ENCODE data around the gene PCDHB11.
A peak's percentile ranks its signal among the peaks of the same experiment; 100 is the strongest.
"Not testable (repeated sequence)": the region's sequence is repeated elsewhere in the genome, so short reads cannot be mapped to it uniquely, and the experiment has no call there.

Gene PCDHB11

DNA sequence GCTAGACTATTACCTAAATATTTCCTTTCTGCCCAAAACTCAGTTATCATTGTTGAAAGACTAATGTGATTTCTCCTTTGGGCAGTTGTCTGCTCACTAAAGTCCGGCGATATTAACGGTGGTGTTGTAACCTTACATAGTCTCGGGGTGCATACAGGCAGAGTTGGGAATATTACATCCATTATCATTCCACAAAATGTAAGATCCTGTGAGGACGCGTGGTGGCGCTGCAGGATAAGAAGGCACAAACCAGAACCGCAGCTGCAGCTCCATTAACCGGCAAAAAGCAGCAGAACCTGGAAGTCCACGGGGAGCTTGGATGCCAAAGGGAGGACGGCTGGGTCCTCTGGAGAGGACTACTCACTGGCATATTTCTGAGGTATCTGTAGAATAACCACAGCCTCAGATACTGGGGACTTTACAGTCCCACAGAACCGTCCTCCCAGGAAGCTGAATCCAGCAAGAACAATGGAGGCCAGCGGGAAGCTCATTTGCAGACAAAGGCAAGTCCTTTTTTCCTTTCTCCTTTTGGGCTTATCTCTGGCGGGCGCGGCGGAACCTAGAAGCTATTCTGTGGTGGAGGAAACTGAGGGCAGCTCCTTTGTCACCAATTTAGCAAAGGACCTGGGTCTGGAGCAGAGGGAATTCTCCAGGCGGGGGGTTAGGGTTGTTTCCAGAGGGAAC lies 14.4 kb downstream of the PCDHB11 start, which contains the start of gene PCDHB13:
Gene PCDHB13, plus strand, starts transcription at position 264 of the 684 bp plus-strand sequence. Its CDS starts 205 bp downstream, at position 469.
- peak; percentile 17 for DNase-seq (ENCODE audit: low read depth)
- not testable (repeated sequence) for H3K4me3 ChIP-seq (ENCODE audit: low read length)
- TF ChIP-seq, protein P1, sequence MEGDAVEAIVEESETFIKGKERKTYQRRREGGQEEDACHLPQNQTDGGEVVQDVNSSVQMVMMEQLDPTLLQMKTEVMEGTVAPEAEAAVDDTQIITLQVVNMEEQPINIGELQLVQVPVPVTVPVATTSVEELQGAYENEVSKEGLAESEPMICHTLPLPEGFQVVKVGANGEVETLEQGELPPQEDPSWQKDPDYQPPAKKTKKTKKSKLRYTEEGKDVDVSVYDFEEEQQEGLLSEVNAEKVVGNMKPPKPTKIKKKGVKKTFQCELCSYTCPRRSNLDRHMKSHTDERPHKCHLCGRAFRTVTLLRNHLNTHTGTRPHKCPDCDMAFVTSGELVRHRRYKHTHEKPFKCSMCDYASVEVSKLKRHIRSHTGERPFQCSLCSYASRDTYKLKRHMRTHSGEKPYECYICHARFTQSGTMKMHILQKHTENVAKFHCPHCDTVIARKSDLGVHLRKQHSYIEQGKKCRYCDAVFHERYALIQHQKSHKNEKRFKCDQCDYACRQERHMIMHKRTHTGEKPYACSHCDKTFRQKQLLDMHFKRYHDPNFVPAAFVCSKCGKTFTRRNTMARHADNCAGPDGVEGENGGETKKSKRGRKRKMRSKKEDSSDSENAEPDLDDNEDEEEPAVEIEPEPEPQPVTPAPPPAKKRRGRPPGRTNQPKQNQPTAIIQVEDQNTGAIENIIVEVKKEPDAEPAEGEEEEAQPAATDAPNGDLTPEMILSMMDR (IDR thresholded peaks at IDR 0.05; ENCODE audit: insufficient read depth, low read depth, low read length, missing control alignments): peak; percentile 19

DNA sequence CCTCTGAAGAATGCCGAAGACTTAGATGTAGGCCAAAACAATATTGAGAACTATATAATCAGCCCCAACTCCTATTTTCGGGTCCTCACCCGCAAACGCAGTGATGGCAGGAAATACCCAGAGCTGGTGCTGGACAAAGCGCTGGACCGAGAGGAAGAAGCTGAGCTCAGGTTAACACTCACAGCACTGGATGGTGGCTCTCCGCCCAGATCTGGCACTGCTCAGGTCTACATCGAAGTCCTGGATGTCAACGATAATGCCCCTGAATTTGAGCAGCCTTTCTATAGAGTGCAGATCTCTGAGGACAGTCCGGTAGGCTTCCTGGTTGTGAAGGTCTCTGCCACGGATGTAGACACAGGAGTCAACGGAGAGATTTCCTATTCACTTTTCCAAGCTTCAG lies 15.2 kb downstream of the PCDHB11 start:
- not testable (repeated sequence) for H3K4me3 ChIP-seq (ENCODE audit: low read length); DNase-seq (ENCODE audit: low read depth)

DNA sequence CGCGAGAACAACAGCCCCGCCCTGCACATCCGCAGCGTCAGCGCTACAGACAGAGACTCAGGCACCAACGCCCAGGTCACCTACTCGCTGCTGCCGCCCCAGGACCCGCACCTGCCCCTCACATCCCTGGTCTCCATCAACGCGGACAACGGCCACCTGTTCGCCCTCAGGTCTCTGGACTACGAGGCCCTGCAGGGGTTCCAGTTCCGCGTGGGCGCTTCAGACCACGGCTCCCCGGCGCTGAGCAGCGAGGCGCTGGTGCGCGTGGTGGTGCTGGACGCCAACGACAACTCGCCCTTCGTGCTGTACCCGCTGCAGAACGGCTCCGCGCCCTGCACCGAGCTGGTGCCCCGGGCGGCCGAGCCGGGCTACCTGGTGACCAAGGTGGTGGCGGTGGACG lies 16.1 kb downstream of the PCDHB11 start:
- DNase-seq (ENCODE audit: low read depth); H3K4me3 ChIP-seq (ENCODE audit: low read length): not testable (repeated sequence)

DNA sequence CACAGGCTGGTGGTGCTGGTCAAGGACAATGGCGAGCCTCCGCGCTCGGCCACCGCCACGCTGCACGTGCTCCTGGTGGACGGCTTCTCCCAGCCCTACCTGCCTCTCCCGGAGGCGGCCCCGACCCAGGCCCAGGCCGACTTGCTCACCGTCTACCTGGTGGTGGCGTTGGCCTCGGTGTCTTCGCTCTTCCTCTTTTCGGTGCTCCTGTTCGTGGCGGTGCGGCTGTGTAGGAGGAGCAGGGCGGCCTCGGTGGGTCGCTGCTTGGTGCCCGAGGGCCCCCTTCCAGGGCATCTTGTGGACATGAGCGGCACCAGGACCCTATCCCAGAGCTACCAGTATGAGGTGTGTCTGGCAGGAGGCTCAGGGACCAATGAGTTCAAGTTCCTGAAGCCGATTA lies 16.6 kb downstream of the PCDHB11 start:
- H3K4me3 ChIP-seq (ENCODE audit: low read length); DNase-seq (ENCODE audit: low read depth): not testable (repeated sequence)

DNA sequence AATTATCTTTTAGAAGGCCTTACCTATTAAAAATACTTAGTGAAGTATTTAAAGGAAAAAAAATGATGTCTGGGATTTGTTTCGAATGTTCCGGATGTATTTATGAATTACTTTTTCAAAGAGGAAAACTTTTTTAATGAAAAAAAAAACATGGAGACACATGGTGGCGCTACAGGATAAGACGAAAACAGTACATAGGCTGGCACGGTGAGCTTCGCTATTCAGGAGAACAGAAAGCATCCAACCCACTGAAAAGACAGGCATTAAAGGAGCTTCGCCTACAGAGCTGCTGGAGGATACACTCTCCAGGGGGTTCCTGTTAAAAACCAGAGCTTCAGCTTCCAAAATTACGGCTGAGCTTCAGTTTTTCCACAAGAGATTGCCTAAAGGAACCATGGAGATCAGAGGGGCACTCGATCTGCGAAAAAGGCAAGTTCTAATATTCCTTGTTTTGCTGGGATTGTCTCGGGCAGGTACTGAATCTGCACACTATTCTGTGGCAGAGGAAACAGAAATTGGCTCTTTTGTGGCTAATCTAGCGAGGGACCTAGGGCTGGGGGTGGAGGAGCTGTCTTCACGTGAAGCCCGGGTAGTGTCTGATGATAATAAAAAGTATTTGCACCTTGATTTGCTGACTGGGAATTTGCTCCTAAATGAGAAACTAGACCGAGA lies 23.8 kb downstream of the PCDHB11 start, which contains the start of gene PCDHB14:
Gene PCDHB14, plus strand, starts transcription at position 232 of the 672 bp plus-strand sequence. Its CDS starts 163 bp downstream, at position 395.
- peak; percentile 25 for DNase-seq (ENCODE audit: low read depth)
- TF ChIP-seq, protein P1 (IDR thresholded peaks at IDR 0.05; ENCODE audit: insufficient read depth, low read depth, low read length, missing control alignments): no peak
- peak within 1 kb of the TSS; percentile 17 for H3K4me3 ChIP-seq (ENCODE audit: low read length)

DNA sequence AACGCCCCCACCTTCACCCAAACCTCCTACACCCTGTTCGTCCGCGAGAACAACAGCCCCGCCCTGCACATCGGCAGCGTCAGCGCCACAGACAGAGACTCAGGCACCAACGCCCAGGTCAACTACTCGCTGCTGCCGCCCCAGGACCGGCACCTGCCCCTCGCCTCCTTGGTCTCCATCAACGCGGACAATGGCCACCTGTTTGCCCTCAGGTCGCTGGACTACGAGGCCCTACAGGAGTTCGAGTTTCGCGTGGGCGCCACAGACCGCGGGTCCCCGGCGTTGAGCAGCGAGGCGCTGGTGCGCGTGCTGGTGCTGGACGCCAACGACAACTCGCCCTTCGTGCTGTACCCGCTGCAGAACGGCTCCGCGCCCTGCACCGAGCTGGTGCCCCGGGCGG lies 25.4 kb downstream of the PCDHB11 start:
- not testable (repeated sequence) for DNase-seq (ENCODE audit: low read depth); H3K4me3 ChIP-seq (ENCODE audit: low read length)

DNA sequence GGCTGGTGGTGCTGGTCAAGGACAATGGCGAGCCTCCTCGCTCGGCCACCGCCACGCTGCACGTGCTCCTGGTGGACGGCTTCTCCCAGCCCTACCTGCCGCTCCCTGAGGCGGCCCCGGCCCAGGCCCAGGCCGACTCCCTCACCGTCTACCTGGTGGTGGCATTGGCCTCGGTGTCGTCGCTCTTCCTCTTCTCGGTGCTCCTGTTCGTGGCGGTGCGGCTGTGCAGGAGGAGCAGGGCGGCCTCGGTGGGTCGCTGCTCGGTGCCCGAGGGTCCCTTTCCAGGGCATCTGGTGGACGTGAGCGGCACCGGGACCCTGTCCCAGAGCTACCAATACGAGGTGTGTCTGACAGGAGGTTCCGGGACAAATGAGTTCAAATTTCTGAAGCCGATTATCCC lies 26.0 kb downstream of the PCDHB11 start:
- H3K4me3 ChIP-seq (ENCODE audit: low read length); DNase-seq (ENCODE audit: low read depth): not testable (repeated sequence)

DNA sequence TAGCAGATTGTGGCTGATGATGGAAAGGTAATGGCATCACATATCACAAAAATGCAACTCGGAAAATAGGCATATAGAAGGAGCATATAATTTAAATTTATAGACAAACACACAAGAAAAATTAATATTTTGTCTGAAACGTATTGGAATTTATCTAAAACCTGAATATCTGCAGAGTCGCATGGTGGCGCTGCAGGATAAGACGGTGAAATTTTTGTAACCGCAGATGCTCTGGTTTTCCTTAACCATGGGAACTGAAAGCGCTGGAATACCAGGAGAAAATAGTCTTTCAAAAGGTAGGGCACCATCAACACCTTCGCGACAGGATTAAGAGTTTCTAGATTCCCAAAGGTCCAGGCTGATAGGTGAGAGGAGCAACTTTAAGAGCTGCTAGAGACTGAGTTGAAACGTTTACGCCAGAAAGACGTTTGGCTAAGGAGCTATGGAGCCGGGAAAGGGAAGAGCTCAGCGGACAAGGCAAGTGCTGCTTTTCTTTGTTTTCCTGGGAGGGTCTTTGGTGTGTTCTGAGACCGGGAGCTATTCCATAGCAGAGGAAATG lies 34.8 kb downstream of the PCDHB11 start:
- TF ChIP-seq, protein P1 (IDR thresholded peaks at IDR 0.05; ENCODE audit: insufficient read depth, low read depth, low read length, missing control alignments): peak; percentile 3
- DNase-seq (ENCODE audit: low read depth): peak; percentile 2
- no peak overlapping the region for H3K4me3 ChIP-seq (ENCODE audit: low read length)

DNA sequence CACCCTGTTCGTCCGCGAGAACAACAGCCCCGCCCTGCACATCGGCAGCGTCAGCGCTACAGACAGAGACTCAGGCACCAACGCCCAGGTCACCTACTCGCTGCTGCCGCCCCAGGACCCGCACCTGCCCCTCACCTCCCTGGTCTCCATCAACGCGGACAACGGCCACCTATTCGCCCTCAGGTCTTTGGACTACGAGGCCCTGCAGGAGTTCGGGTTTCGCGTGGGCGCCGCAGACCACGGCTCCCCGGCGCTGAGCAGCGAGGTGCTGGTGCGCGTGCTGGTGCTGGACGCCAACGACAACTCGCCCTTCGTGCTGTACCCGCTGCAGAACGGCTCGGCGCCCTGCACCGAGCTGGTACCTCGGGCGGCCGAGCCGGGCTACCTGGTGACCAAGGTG lies 36.5 kb downstream of the PCDHB11 start:
- H3K4me3 ChIP-seq (ENCODE audit: low read length); DNase-seq (ENCODE audit: low read depth): not testable (repeated sequence)

DNA sequence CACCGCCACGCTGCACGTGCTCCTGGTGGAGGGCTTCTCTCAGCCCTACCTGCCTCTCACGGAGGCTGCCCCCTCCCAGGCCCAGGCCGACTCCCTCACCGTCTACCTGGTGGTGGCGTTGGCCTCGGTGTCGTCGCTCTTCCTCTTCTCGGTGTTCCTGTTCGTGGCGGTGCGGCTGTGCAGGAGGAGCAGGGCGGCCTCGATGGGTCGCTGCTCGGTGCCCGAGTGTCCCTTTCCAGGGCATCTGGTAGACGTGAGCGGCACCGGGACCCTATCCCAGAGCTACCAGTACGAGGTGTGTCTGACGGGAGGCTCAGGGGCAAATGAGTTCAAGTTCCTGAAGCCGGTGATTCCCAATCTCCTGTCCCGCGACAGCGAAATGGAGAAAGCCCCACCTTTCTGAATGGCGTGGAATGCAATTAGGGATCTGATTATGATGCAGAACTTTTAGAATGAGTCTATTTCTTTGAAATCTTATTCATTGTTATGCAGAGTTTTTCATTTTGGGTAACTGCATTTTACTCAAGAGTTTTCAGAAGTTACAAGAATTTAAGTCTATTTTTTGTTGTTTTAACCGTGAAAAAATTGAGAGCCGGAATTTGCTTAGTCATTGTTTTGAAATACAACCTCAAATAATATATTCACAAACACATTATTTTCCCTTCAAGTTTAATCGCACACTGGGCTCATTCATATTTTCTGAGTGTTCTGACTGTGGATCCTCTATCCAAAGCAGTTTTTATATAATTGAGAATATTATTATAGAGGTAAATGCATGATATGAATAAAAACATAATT lies 37.3 kb downstream of the PCDHB11 start:
- TF ChIP-seq, protein P1 (IDR thresholded peaks at IDR 0.05; ENCODE audit: insufficient read depth, low read depth, low read length, missing control alignments): no peak
- no peak for DNase-seq (ENCODE audit: low read depth)
- H3K4me3 ChIP-seq (ENCODE audit: low read length): no peak overlapping the region
